Measurements from ENCODE around the gene C12orf57.

The C12orf57 gene

DNA sequence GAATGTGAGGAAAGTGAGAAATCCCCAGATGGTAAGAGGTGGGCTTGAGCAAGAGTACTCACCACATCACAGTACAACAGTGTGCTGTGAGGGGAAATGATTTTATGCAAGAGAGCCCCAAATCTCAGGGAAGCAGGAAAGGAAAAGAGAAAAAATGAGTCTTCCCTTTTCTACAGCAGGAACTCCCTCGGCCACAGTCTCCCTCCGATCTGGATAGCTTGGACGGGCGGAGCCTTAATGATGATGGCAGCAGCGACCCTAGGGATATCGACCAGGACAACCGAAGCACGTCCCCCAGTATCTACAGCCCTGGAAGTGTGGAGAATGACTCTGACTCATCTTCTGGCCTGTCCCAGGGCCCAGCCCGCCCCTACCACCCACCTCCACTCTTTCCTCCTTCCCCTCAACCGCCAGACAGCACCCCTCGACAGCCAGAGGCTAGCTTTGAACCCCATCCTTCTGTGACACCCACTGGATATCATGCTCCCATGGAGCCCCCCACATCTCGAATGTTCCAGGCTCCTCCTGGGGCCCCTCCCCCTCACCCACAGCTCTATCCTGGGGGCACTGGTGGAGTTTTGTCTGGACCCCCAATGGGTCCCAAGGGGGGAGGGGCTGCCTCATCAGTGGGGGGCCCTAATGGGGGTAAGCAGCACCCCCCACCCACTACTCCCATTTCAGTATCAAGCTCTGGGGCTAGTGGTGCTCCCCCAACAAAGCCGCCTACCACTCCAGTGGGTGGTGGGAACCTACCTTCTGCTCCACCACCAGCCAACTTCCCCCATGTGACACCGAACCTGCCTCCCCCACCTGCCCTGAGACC lies 8.2 kb upstream of the C12orf57 start:
- no peak overlapping the region for H3K4me3 ChIP-seq
- H3K27ac ChIP-seq, result peak overlapping the region in 10 of 21 experiments; percentile 21 to 98 (median 72)

DNA sequence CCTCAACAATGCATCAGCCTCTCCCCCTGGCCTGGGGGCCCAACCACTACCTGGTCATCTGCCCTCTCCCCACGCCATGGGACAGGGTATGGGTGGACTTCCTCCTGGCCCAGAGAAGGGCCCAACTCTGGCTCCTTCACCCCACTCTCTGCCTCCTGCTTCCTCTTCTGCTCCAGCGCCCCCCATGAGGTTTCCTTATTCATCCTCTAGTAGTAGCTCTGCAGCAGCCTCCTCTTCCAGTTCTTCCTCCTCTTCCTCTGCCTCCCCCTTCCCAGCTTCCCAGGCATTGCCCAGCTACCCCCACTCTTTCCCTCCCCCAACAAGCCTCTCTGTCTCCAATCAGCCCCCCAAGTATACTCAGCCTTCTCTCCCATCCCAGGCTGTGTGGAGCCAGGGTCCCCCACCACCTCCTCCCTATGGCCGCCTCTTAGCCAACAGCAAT lies 7.6 kb upstream of the C12orf57 start:
- peak overlapping the region in 12 of 21 experiments; percentile 23 to 98 (median 94) for H3K27ac ChIP-seq
- H3K4me3 ChIP-seq, result no peak overlapping the region

DNA sequence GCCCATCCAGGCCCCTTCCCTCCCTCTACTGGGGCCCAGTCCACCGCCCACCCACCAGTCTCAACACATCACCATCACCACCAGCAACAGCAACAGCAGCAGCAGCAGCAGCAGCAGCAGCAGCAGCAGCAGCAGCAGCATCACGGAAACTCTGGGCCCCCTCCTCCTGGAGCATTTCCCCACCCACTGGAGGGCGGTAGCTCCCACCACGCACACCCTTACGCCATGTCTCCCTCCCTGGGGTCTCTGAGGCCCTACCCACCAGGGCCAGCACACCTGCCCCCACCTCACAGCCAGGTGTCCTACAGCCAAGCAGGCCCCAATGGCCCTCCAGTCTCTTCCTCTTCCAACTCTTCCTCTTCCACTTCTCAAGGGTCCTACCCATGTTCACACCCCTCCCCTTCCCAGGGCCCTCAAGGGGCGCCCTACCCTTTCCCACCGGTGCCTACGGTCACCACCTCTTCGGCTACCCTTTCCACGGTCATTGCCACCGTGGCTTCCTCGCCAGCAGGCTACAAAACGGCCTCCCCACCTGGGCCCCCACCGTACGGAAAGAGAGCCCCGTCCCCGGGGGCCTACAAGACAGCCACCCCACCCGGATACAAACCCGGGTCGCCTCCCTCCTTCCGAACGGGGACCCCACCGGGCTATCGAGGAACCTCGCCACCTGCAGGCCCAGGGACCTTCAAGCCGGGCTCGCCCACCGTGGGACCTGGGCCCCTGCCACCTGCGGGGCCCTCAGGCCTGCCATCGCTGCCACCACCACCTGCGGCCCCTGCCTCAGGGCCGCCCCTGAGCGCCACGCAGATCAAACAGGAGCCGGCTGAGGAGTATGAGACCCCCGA lies 7.0 kb upstream of the C12orf57 start:
- H3K27ac ChIP-seq, result peak overlapping the region; percentile 53 to 98 (median 94)
- H3K4me3 ChIP-seq, result peak overlapping the region; percentile 41 to 67 (median 62)

DNA sequence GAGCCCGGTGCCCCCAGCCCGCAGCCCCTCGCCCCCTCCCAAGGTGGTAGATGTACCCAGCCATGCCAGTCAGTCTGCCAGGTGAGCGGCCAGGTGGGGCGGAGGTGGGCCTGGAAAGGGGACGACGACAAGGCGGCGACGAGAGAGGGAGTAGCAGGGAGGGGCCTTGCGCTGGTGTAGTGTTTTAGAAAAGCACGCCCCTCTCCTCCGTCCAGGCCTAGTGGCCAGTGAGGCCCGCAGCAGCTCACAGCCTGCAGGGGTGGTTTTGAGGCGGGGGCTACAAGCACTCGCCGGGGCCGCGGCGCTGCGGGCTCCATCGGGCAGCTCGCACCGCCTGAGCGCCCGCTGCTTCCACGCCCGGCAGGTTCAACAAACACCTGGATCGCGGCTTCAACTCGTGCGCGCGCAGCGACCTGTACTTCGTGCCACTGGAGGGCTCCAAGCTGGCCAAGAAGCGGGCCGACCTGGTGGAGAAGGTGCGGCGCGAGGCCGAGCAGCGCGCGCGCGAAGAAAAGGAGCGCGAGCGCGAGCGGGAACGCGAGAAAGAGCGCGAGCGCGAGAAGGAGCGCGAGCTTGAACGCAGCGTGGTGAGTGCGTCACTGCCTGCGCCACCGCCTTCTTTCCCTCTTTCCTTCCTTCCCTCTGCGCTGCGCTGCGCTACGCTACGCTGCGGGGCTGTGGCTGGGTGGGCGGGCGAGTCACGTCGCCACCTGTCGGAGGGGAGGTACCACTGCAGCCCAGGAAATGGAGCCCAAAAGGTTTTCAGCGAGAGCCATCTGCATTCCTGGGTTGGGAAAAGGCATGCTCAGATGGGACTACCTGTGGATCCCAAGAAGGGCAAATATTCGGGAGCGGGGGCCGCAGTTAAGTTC lies 6.1 kb upstream of the C12orf57 start:
- Histone ChIP-seq H3K4me3 (peak overlapping the region; percentile 41 to 67 (median 62)), H3K27ac (peak overlapping the region; percentile 53 to 98 (median 94))

DNA sequence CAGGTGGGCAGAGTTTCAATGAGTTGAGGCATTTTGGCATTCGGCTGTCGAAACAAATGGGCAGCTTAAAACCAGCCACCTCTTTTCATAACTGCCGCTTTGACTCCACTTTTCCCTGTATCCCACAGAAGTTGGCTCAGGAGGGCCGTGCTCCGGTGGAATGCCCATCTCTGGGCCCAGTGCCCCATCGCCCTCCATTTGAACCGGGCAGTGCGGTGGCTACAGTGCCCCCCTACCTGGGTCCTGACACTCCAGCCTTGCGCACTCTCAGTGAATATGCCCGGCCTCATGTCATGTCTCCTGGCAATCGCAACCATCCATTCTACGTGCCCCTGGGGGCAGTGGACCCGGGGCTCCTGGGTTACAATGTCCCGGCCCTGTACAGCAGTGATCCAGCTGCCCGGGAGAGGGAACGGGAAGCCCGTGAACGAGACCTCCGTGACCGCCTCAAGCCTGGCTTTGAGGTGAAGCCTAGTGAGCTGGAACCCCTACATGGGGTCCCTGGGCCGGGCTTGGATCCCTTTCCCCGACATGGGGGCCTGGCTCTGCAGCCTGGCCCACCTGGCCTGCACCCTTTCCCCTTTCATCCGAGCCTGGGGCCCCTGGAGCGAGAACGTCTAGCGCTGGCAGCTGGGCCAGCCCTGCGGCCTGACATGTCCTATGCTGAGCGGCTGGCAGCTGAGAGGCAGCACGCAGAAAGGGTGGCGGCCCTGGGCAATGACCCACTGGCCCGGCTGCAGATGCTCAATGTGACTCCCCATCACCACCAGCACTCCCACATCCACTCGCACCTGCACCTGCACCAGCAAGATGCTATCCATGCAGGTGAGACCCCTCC lies 5.2 kb upstream of the C12orf57 start:
- peak overlapping the region in 18 of 21 experiments; percentile 2 to 98 (median 94) for H3K27ac ChIP-seq
- H3K4me3 ChIP-seq, result peak overlapping the region in 3 of 7 experiments; percentile 52 to 67 (median 65)

DNA sequence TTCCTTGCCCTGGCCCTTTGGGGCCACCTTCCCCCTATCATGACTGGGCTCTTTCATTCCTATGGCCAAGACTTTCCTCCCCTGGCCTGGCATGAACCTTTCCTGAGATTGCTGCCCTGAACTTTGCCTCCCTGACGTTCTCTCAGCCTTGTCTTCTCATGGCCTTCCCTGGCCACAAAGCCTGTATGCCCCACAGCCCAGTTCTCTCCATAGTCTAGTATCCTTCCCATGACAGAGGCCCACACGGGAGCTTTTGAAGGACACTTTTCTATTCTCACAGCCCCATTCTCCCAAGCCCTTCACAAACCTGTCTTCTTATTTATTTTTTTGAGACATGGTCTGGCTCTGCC lies 4.7 kb upstream of the C12orf57 start:
- H3K4me3 ChIP-seq, result no peak overlapping the region
- H3K27ac ChIP-seq, result peak overlapping the region in 6 of 21 experiments; percentile 2 to 97 (median 76)

DNA sequence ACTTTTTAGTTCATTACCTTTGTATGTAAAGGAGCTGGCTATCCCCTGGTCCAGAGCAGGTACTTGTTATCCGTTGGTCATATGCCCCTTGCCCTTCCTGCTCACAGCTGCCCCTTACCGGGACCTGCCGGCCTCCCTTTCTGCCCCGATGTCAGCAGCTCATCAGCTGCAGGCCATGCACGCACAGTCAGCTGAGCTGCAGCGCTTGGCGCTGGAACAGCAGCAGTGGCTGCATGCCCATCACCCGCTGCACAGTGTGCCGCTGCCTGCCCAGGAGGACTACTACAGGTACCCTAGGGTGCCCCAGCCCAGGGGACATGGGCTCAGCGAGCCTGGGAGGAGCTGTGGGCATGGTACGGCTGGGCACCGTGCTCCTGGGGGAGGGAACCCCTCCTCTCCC lies 2.6 kb upstream of the C12orf57 start:
- H3K27ac ChIP-seq, result peak overlapping the region in 2 of 21 experiments; percentile 18 to 45

DNA sequence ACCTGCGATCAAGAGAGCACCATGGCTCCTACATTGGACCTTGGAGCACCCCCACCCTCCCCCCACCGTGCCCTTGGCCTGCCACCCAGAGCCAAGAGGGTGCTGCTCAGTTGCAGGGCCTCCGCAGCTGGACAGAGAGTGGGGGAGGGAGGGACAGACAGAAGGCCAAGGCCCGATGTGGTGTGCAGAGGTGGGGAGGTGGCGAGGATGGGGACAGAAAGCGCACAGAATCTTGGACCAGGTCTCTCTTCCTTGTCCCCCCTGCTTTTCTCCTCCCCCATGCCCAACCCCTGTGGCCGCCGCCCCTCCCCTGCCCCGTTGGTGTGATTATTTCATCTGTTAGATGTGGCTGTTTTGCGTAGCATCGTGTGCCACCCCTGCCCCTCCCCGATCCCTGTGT lies 2.0 kb upstream of the C12orf57 start:
- H3K27ac ChIP-seq, result peak overlapping the region in 1 of 21 experiments; percentile 45
- H3K4me3 ChIP-seq, result no peak overlapping the region

More for the DNA sequence above, 2.6 kb upstream of the C12orf57 start:
- no peak overlapping the region for H3K4me3 ChIP-seq

DNA sequence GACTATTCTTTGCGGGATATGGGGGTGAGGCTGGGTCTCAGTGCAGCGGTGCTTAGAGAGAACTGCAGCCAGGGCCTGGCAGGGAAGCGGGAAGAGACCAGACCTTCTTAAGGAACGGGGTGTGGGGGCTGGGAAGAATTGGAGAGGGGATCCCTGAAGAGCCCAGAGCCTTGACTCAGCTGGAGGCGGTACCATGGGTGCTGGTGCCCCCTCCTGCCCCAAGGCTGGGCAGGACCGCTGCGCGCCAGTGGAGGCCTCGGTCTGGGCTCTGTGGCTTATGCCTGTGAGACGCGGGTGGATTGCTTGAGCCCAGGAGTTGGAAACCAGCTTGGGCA lies 1.5 kb upstream of the C12orf57 start:
- no peak overlapping the region for H3K4me3 ChIP-seq
- peak overlapping the region in 12 of 21 experiments; percentile 89 to 99 (median 94) for H3K27ac ChIP-seq

DNA sequence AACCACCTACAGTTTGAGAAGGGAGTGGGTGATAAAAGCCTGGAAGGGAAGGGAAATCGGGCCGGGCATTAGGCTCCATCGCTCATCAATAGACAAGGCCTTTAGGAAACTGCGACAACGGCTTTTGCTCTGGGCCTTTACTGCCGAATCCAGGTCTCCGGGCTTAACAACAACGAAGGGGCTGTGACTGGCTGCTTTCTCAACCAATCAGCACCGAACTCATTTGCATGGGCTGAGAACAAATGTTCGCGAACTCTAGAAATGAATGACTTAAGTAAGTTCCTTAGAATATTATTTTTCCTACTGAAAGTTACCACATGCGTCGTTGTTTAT lies 467 bp upstream of the C12orf57 start:
- Histone ChIP-seq H3K4me3 (peak overlapping the region in 6 of 7 experiments; percentile 47 to 63 (median 56)), H3K27ac (peak overlapping the region in 20 of 21 experiments; percentile 83 to 99 (median 92))

DNA sequence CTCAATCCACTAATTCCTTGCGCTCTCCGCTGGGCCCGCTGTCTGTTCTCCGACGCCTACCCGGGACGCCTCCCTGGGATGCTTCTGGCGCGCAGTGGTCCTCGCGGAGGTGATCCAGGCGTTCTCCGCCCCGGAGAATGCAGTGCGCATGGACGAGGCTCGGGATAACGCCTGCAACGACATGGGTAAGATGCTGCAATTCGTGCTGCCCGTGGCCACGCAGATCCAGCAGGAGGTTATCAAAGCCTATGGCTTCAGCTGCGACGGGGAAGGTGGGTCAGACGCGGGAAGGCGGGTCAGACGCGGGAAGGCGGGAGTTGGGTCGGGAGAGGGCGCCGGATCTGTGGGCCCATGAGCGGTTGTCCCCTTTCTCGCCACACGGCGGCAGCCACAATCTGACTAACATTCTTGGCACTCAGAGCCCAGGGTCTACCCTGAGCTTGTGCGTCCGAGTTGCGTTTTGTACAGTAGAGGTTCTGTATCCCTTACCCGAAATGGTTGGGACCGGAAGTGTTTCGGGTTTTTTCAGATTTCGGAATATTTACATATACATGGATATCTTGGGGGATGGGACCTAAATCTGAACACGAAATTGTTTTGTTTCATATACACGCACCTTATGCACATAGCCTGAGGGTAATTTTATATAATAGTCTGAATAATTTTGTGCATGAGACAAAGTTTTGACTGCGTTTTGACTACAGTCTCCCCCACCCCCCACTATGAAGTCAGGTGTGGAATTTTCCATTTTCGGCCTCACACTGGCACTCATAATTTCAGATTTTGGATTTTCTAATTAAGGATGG lies 762 bp downstream of the C12orf57 start:
- peak overlapping the region; percentile 47 to 63 (median 59) for H3K4me3 ChIP-seq
- peak overlapping the region; percentile 37 to 99 (median 92) for H3K27ac ChIP-seq

DNA sequence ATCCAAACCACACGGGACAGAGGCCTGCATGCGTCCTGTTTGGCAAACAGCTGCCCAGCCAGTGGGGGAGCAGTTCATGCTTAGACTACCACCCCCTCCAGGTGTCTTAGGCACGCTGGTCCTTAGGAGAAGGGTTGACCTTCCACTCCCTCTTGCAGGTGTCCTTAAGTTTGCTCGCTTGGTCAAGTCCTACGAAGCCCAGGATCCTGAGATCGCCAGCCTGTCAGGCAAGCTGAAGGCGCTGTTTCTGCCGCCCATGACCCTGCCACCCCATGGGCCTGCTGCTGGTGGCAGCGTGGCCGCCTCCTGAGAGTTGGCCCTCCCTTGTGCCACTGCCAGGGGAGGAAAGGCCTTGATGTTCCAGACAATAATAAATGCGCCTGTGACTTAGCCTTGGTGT lies 1.8 kb downstream of the C12orf57 start:
- H3K4me3 ChIP-seq, result peak overlapping the region in 6 of 7 experiments; percentile 27 to 46 (median 39)
- H3K27ac ChIP-seq, result peak overlapping the region in 20 of 21 experiments; percentile 54 to 99 (median 83)

DNA sequence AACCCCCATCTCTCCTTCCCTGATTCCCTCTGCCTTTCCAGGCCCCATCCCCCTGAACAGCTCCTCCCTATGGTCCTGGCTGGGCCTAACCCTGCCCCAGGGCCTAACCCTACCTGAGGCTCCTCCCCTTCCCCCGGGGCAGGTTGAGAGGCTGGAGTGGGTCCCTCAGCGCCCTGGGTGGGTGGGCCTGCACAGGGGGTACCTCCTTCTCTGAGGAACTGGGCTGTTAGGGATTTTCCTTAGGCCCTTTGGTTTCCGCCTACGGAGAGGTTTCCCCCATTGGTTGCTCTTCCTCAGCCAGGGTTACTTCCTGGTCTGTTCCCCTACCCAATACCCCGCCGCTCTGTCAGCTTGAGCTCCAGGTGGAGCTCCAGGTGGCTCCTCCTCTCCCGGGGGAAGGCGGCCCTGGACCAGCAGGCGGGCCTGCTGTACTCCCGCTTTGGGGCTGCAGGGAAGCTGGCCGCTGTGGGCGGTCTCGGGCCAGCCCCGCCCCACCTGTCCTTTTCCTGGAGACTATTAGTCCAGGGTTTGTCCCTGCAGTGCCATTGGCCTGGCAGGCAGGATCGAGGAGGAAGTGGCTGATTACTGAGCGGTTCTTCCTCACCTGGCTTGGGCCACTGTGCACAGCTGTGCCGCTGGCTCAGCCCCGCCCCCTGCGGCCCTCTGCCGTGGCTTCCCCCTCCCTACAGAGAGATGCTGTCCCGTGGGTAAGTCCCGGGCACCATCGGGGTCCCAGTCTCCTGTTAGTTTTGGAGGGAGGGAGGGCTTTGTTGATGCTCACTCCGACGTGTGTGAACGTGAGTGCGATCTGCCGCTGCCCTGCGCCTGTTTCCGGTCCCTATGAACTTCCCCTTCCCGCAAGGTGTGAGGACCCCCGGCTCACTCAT lies 2.5 kb downstream of the C12orf57 start:
- H3K4me3 ChIP-seq, result peak overlapping the region; percentile 27 to 46 (median 36)
- H3K27ac ChIP-seq, result peak overlapping the region in 20 of 21 experiments; percentile 54 to 99 (median 82)

DNA sequence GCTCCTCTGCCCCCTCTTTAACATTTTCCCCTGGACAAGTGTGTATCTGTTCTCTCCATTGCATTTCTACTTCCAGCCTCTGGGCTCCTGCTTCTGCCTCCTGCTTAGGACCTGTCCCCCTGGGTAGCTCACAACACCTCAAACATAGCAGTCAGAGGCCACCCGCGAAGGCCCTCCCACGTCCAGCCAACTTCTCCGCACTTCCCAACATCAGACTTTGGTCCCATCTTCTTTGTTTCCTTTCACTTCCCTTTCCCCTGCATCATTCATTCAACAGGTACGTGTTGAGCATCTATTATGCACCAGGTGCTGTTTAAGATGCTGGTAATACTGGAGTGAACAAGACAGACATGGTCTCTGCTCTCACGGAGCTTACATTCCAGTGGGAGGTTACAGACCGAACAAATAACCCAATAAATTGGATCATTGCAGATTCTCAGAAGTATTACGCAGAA lies 3.1 kb downstream of the C12orf57 start:
- H3K4me3 ChIP-seq, result peak overlapping the region; percentile 27 to 46 (median 36)

DNA sequence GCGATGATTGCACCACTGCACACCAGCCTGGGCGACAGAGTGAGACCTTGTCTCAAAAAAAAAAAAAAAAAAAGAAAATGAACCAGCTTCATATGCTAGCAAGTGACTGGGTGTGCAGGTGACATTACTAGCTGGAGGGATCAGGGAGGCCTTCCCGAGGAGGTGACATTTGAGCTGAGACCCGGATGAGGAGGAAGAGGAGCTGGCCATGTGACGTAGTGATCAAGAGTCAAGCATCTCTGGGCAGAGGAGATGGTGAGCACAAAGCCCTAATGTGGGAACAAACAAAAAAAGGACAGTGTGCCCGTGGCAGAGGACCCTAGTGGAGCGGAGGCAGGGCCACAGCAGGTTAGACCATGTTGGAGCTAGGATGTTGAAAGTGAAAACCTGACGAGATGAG lies 3.8 kb downstream of the C12orf57 start:
- Histone ChIP-seq H3K4me3 (no peak overlapping the region), H3K27ac (peak overlapping the region in 2 of 21 experiments; percentile 18 to 97)

More for the DNA sequence above, 3.1 kb downstream of the C12orf57 start:
- peak overlapping the region in 19 of 21 experiments; percentile 54 to 99 (median 81) for H3K27ac ChIP-seq

DNA sequence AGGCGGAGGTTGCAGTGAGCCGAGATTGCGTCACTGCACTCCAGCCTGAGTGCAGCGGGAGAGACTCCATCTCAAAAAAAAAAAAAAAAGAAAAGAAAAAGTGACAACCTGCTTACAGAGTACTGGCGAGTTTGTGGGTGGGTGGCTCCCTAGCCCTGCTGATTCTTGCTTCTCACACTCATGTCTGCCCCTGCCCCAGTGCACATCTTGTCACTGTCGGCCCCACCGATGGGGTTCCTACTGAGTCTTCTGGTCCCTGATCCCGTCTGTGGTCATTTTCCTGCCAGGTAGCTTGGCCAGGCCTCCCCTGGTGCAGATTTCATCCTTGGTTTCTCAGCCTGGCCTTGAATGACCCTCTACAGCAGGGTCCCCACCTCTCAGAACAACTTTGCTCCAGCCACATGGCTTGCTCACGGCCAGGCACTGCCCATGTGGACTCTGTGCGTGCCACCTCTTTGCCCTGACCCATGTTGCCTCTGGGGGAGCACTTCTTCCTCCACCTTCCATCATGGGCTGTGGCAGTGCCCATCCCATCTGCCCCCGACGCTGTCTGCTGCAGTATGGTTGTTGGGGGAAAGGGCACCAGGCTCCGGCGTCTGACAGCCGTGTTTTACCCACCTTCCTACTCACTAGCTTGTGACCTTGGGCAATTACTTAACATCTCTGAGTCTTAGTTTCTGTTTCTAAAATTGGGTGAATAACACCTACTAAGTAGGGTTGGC lies 5.2 kb downstream of the C12orf57 start:
- Histone ChIP-seq H3K4me3 (no peak overlapping the region), H3K27ac (peak overlapping the region in 13 of 21 experiments; percentile 11 to 99 (median 70))

All from skin epidermis (tissue), 12 donors.